Osteoblast (primary cell): ENCODE measurements around the gene TMCO1. TPM values are rescaled to one million over a fixed set of nuclear protein-coding genes. Genes with fewer than 3 reads are reported as not detected.

Experiments used
- DNase-seq: peaks from one replicate; pipeline ENCODE4 v3.0.0; 2011; ENCODE audit warnings: low spot score, mixed read lengths; ENCODE audit not compliant: insufficient read length; ENCODE audit errors: missing footprints
- H2AFZ ChIP-seq: 2 replicates; pipeline ENCODE4 v1.6.0; 2011; ENCODE audit warnings: mild to moderate bottlenecking, low read length
- H3K27ac ChIP-seq: 2 replicates; pipeline ENCODE4 v1.5.1; 2011; ENCODE audit warnings: mild to moderate bottlenecking, low read depth, low read length, moderate library complexity
- H3K27me3 ChIP-seq: 2 replicates; pipeline ENCODE4 v1.6.0; 2012; ENCODE audit warnings: mild to moderate bottlenecking, control low read depth, inconsistent platforms, low read length, moderate library complexity; ENCODE audit not compliant: insufficient read depth
- H3K36me3 ChIP-seq: 2 replicates; pipeline ENCODE4 v1.5.1; 2011; ENCODE audit warnings: mild to moderate bottlenecking, low read length, control low read depth, moderate library complexity; ENCODE audit not compliant: insufficient read depth
- H3K4me1 ChIP-seq: 2 replicates; pipeline ENCODE4 v1.5.1; 2011; ENCODE audit warnings: mild to moderate bottlenecking, low read length, control low read depth, moderate library complexity; ENCODE audit not compliant: insufficient read depth
- H3K4me2 ChIP-seq: 2 replicates; pipeline ENCODE4 v1.6.0; 2011; ENCODE audit warnings: mild to moderate bottlenecking, low read length; ENCODE audit not compliant: insufficient read depth
- H3K4me3 ChIP-seq: fragments of 200-600 bp; sonication (generic); 3 replicates; pipeline ENCODE4 v1.5.1; 2012; ENCODE audit warnings: mild to moderate bottlenecking, low read length, inconsistent platforms; ENCODE audit not compliant: insufficient read depth
- H3K79me2 ChIP-seq: 2 replicates; pipeline ENCODE4 v1.6.0; 2012; ENCODE audit warnings: mild to moderate bottlenecking, low read length, control low read depth, inconsistent platforms; ENCODE audit not compliant: insufficient read depth
- H3K9me3 ChIP-seq: 2 replicates; pipeline ENCODE4 v1.5.1; 2011; ENCODE audit warnings: low read depth, low read length, control low read depth
- H4K20me1 ChIP-seq: 2 replicates; pipeline ENCODE4 v1.6.0; 2012; ENCODE audit warnings: mild to moderate bottlenecking, low read length, control low read depth; ENCODE audit not compliant: insufficient read depth
- total RNA-seq: library from RNA; depleted of rRNA; stranded (reverse); fragments of >200 nt; gene quantifications from 2 replicates; pipeline ENCODE4 v1.2.3, GENCODE V29; 2012
- TF ChIP-seq, protein P1 (sequence below): IDR thresholded peaks from 2 replicates; pipeline ENCODE4 v1.5.1; 2011; ENCODE audit warnings: mild to moderate bottlenecking, low read depth, low read length, moderate library complexity; ENCODE audit errors: extremely low read depth

The TMCO1 gene
- total RNA-seq, 1 donor: 87.6 TPM

DNA sequence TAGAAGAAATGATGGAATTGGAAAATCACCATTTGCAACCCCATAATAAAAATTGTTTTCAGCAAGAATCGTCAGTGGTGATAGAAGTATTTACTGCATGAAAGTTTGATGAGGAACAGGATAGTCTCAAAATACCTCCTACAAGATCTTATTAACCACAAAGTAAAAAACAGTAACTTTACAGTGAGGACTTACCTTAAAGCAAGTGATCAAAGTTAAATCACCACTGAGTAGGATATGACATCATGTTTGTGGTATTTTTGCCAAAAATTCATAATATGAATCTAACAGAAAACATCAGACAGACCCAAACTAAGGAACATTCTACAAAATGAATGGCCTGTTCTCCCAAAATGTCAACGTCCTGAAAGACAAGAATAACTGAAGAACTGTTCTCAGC, 90.2 kb downstream of the TMCO1 start:
- TF ChIP-seq, protein P1, sequence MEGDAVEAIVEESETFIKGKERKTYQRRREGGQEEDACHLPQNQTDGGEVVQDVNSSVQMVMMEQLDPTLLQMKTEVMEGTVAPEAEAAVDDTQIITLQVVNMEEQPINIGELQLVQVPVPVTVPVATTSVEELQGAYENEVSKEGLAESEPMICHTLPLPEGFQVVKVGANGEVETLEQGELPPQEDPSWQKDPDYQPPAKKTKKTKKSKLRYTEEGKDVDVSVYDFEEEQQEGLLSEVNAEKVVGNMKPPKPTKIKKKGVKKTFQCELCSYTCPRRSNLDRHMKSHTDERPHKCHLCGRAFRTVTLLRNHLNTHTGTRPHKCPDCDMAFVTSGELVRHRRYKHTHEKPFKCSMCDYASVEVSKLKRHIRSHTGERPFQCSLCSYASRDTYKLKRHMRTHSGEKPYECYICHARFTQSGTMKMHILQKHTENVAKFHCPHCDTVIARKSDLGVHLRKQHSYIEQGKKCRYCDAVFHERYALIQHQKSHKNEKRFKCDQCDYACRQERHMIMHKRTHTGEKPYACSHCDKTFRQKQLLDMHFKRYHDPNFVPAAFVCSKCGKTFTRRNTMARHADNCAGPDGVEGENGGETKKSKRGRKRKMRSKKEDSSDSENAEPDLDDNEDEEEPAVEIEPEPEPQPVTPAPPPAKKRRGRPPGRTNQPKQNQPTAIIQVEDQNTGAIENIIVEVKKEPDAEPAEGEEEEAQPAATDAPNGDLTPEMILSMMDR: no peak
- DNase-seq: no peak
- Histone ChIP-seq H3K27ac (no peak overlapping the region), H3K9me3 (no peaks in the 10 kb centered on the region), H3K4me2 (no peak overlapping the region), H2AFZ (no peak overlapping the region), H3K4me3 (no peak overlapping the region), H3K4me1 (no peaks in the 10 kb centered on the region), H3K36me3 (peaks cover 56% of the 10 kb centered on the region), H3K27me3 (no peaks in the 10 kb centered on the region), H4K20me1 (no peaks in the 10 kb centered on the region), H3K79me2 (peaks cover 23% of the 10 kb centered on the region)

Other genes starting within 250 kb of the TMCO1 start
- not detected in 2 replicates for gene LRRC52, start 224.9 kb downstream of the TMCO1 start, total RNA-seq
- gene MGST3, start 137.6 kb downstream of the TMCO1 start, total RNA-seq: 128 and 207 TPM in 2 replicates
- 118 and 119 TPM in 2 replicates for gene ALDH9A1, start 70.3 kb downstream of the TMCO1 start, total RNA-seq
- 63.9 and 74.2 TPM in 2 replicates for gene UCK2, start 58.7 kb upstream of the TMCO1 start, total RNA-seq